K562 (cell line): ENCODE results near the gene HIPK2. TPM values are rescaled to one million over a fixed set of nuclear protein-coding genes. Genes with fewer than 3 reads are reported as not detected.
A peak's percentile ranks its signal among the peaks of the same experiment; 100 is the strongest.

Experiments used
- BRD9 ChIP-seq: fragments of 450-650 bp; IDR thresholded peaks from 2 replicates; pipeline ENCODE4 v1.6.1; 2018; ENCODE audit warnings: low read depth; ENCODE audit not compliant: partially characterized antibody
- FOS ChIP-seq: IDR thresholded peaks from 3 replicates; pipeline ENCODE4 v1.6.1; 2011; ENCODE audit not compliant: insufficient read length; ENCODE audit errors: extremely low read depth
- FOSL1 ChIP-seq: fragments of 200-800 bp; sonication (Bioruptor generic); conservative IDR thresholded peaks from 2 replicates; pipeline ENCODE4 v1.6.1; 2016; ENCODE audit warnings: missing genetic modification characterization, missing compliant biosample characterization
- HDAC2 ChIP-seq: fragments of 450-650 bp; IDR thresholded peaks from 2 replicates; pipeline ENCODE4 v1.6.1; 2016; ENCODE audit warnings: mild to moderate bottlenecking
- HEY1 ChIP-seq: fragments of 250-450 bp; sonication (Bioruptor Pico); IDR thresholded peaks from 2 replicates; pipeline ENCODE4 v1.5.0; 2020; ENCODE audit warnings: mild to moderate bottlenecking, moderate library complexity, borderline replicate concordance
- JUN ChIP-seq, 2 experiments: sonication (generic) in 1 of 2; formaldehyde crosslinking in 1 of 2; IDR thresholded peaks; 2 replicates each; pipeline versions ENCODE4 v1.6.1 to v1.8.0; 2012 to 2022; ENCODE audit warnings: borderline replicate concordance in 2 of 2, mild to moderate bottlenecking in 2 of 2, improper control_type of control experiment in 1 of 2, low read depth in 1 of 2, low read length in 1 of 2, missing genetic modification reagents in 1 of 2
- JUNB ChIP-seq: fragments of 450-650 bp; formaldehyde crosslinking; conservative IDR thresholded peaks from 2 replicates; pipeline ENCODE4 v1.4.0; 2020; ENCODE audit warnings: mild to moderate bottlenecking
- JUND ChIP-seq, 2 experiments: IDR thresholded peaks; 2 replicates in 1 of 2; 3 replicates in 1 of 2; pipeline ENCODE4 v1.6.1; 2011; ENCODE audit warnings: borderline replicate concordance in 2 of 2, low read depth in 2 of 2, low read length in 2 of 2, improper control_type of control experiment in 1 of 2, missing biosample characterization in 1 of 2, missing genetic modification characterization in 1 of 2, missing genetic modification reagents in 1 of 2
- L3MBTL2 ChIP-seq: fragments of 450-650 bp; IDR thresholded peaks from 2 replicates; pipeline ENCODE4 v1.6.1; 2016; ENCODE audit warnings: mild to moderate bottlenecking, moderate library complexity
- MCM2 ChIP-seq: fragments of 450-650 bp; IDR thresholded peaks from 2 replicates; pipeline ENCODE4 v1.6.1; 2017; ENCODE audit warnings: low read depth, mild to moderate bottlenecking
- NFYB ChIP-seq: IDR thresholded peaks from 2 replicates; pipeline ENCODE4 v1.6.1; 2011; ENCODE audit warnings: mild to moderate bottlenecking, moderate library complexity; ENCODE audit not compliant: insufficient read length; ENCODE audit errors: extremely low read depth
- POLR2A ChIP-seq: fragments of 450-650 bp; conservative IDR thresholded peaks from 2 replicates; pipeline ENCODE4 v1.6.1; 2016
- PPARD ChIP-seq: fragments of 250-450 bp; sonication (Bioruptor Pico); IDR thresholded peaks from 2 replicates; pipeline ENCODE4 v1.8.0; 2022; ENCODE audit warnings: inconsistent platforms, mild to moderate bottlenecking, moderate library complexity
- RBM14 ChIP-seq: fragments of 200-400 bp; formaldehyde crosslinking; IDR thresholded peaks from 2 replicates; pipeline ENCODE4 v1.6.1; 2018; ENCODE audit warnings: low read depth, mild to moderate bottlenecking, low read length, moderate library complexity, borderline replicate concordance; ENCODE audit not compliant: insufficient read depth
- SIRT6 ChIP-seq: IDR thresholded peaks from one replicate; pipeline ENCODE4 v1.6.1; 2012; ENCODE audit warnings: low read depth, mild to moderate bottlenecking, control low read depth, inconsistent platforms, low read length, moderate library complexity
- SP2 ChIP-seq: IDR thresholded peaks from 2 replicates; pipeline ENCODE4 v1.6.1; 2011; ENCODE audit warnings: mild to moderate bottlenecking, low read depth, low read length, moderate library complexity; ENCODE audit not compliant: poor library complexity, severe bottlenecking; ENCODE audit errors: extremely low read depth
- SRSF9 ChIP-seq: fragments of 200-400 bp; formaldehyde crosslinking; IDR thresholded peaks from 2 replicates; pipeline ENCODE4 v1.6.1; 2017; ENCODE audit warnings: low read depth, low read length, borderline replicate concordance
- USF2 ChIP-seq: sonication (generic); formaldehyde crosslinking; IDR thresholded peaks from 2 replicates; pipeline ENCODE4 v1.5.0; 2020; ENCODE audit warnings: missing genetic modification reagents
- ZNF174 ChIP-seq: fragments of 250-450 bp; sonication (Bioruptor Pico); IDR thresholded peaks from 2 replicates; pipeline ENCODE4 v1.4.0; 2020; ENCODE audit warnings: mild to moderate bottlenecking
- ZNF3 ChIP-seq: fragments of 250-450 bp; sonication (Bioruptor Pico); IDR thresholded peaks from 2 replicates; pipeline ENCODE4 v1.5.0; 2021; ENCODE audit warnings: mild to moderate bottlenecking, moderate library complexity
- ZNF75A ChIP-seq: fragments of 450-650 bp; formaldehyde crosslinking; IDR thresholded peaks from 2 replicates; pipeline ENCODE4 v1.4.0; 2020; ENCODE audit warnings: mild to moderate bottlenecking
- polyA plus RNA-seq, 8 experiments: library from polyadenylated mRNA; depleted of rRNA in 4 of 8; stranded (reverse) in 5 of 8; unstranded in 3 of 8; fragments of >200 nt; fragmentation: Nextera tagmentation in 2 of 8; fragmentation: Illumina TruSeq in 1 of 8; extraction: Ambion mirVana in 2 of 8; extraction: Trizol in 1 of 8; gene quantifications; 2 replicates each; pipeline versions ENCODE4 v1.2.1 to v1.2.3, GENCODE V29; 2011 to 2014; ENCODE audit warnings: inconsistent platforms in 1 of 8, missing spikeins in 1 of 8
- total RNA-seq, 7 experiments: library from RNA; depleted of rRNA in 6 of 7; stranded (reverse); fragments of >200 nt in 6 of 7; fragmentation: Illumina TruSeq in 2 of 7; extraction: Trizol in 2 of 7; gene quantifications; 2 replicates each; pipeline versions ENCODE4 v1.2.1 to v1.2.3, GENCODE V29; 2011 to 2021; ENCODE audit warnings: low replicate concordance in 1 of 7
- TF ChIP-seq, protein P1 (sequence below), 2 experiments: IDR thresholded peaks; 2 replicates each; pipeline ENCODE4 v1.6.1; 2011; ENCODE audit warnings: borderline replicate concordance in 1 of 2, control low read depth in 1 of 2, low read depth in 1 of 2, low read length in 1 of 2, mild to moderate bottlenecking in 1 of 2, mixed read lengths in 1 of 2, moderate library complexity in 1 of 2; ENCODE audit not compliant: insufficient read depth in 1 of 2, insufficient read length in 1 of 2, poor library complexity in 1 of 2, severe bottlenecking in 1 of 2; ENCODE audit errors: extremely low read depth in 1 of 2
- TF ChIP-seq, protein P2 (sequence below): fragments of 450-650 bp; formaldehyde crosslinking; IDR thresholded peaks from 2 replicates; pipeline ENCODE4 v1.4.0; 2022; ENCODE audit warnings: missing genetic modification characterization

The HIPK2 gene
- total and polyA plus RNA-seq, 9 of the 15 experiments (the other 6 are each of a cell fraction or from before 2014, with no cell fraction given), result 0.69 to 19.8 (median 5.1) TPM

DNA sequence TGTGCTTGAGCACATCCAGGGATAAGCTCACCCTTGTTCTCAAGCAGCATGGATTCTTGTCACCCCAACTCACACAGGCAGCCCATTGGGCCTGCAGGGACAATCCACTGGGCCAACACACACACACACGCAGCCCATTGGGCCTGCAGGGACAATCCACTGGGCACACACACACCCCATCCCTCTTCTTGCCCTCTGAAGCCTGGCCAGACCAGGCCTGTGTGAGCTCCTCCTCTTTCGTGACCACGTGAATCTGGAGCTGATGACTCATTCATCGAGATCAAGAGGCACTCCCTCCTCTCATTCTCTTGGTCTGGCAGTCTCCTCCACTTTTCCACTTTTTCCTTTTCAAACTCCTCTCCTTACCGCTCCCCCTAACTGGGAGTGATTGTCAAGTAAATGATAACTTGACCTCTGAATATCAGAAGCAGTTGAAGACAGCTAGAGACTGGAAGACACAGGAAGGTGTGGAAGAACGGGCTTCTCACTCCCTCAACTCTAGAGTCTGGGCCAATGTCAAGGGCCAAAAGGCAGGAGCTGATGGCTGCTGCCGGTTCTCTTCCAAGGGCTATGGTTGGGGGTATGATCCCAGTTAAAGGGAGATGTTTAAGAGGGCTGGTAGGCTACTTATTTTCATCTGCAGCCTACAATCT, 89.7 kb downstream of the HIPK2 start (continued):
- no peak for TF ChIP-seq PPARD
- peak; percentile 87 for TF ChIP-seq JUNB (CRISPR knock-in tag)
- no peak for TF ChIP-seq RBM14
- TF ChIP-seq L3MBTL2, result peak; percentile 78
- TF ChIP-seq, protein P1, sequence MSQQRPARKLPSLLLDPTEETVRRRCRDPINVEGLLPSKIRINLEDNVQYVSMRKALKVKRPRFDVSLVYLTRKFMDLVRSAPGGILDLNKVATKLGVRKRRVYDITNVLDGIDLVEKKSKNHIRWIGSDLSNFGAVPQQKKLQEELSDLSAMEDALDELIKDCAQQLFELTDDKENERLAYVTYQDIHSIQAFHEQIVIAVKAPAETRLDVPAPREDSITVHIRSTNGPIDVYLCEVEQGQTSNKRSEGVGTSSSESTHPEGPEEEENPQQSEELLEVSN (IDR thresholded peaks at IDR 0.05; ENCODE audit: borderline replicate concordance in 1 of 2, extremely low read depth in 1 of 2, insufficient read depth in 1 of 2, insufficient read length in 1 of 2, low read depth in 1 of 2, low read length in 1 of 2, poor library complexity in 1 of 2, severe bottlenecking in 1 of 2), result peak in 1 of 2 experiments; percentile 30
- TF ChIP-seq SRSF9, result no peak
- no peak for TF ChIP-seq MCM2
- no peak for TF ChIP-seq ZNF75A (CRISPR knock-in tag)
- no peak for TF ChIP-seq ZNF174 (CRISPR knock-in tag)
- TF ChIP-seq NFYB, result no peak
- peak; percentile 61 for TF ChIP-seq USF2 (CRISPR knock-in tag)
- TF ChIP-seq ZNF3 (CRISPR knock-in tag), result no peak
- TF ChIP-seq JUND (IDR thresholded peaks at IDR 0.05; ENCODE audit: borderline replicate concordance, low read depth, low read length), result peak; percentile 98
- peak; percentile 99 for TF ChIP-seq JUND (tag; IDR thresholded peaks at IDR 0.05; ENCODE audit: borderline replicate concordance, low read depth, low read length)
- peak; percentile 53 for TF ChIP-seq FOS
- TF ChIP-seq, protein P2, sequence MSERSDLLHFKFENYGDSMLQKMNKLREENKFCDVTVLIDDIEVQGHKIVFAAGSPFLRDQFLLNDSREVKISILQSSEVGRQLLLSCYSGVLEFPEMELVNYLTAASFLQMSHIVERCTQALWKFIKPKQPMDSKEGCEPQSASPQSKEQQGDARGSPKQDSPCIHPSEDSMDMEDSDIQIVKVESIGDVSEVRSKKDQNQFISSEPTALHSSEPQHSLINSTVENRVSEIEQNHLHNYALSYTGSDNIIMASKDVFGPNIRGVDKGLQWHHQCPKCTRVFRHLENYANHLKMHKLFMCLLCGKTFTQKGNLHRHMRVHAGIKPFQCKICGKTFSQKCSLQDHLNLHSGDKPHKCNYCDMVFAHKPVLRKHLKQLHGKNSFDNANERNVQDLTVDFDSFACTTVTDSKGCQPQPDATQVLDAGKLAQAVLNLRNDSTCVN (CRISPR knock-in tag), result peak; percentile 92; the same call in 1 of the 2 replicates
- 0 out of 2 replicates have a peak, but pooled peaks have one; percentile 56 for TF ChIP-seq HDAC2
- peak; percentile 87 for TF ChIP-seq JUN (IDR thresholded peaks at IDR 0.05; ENCODE audit: borderline replicate concordance, low read depth, low read length)
- TF ChIP-seq JUN (CRISPR knock-in tag; IDR thresholded peaks at IDR 0.05; ENCODE audit: borderline replicate concordance), result no peak
- no peak for TF ChIP-seq SIRT6
- no peak for TF ChIP-seq HEY1 (CRISPR knock-in tag)
- TF ChIP-seq POLR2A, result 0 out of 2 replicates have a peak, but pooled peaks have one; percentile 34
- TF ChIP-seq SP2, result peak; percentile 6
- TF ChIP-seq FOSL1 (tag), result peak; percentile 96
- peak; percentile 27 for TF ChIP-seq BRD9
